B cell (primary cell): ENCODE data around the gene ARF6.

ENCODE experiments used
- CTCF ChIP-seq: fragments of 200-600 bp; IDR thresholded peaks from one replicate; pipeline ENCODE4 v1.8.0; 2022; ENCODE audit warnings: antibody characterized with exemption, mild to moderate bottlenecking
- EZH2 ChIP-seq: IDR thresholded peaks from 2 replicates; pipeline ENCODE4 v1.6.1; 2012; ENCODE audit warnings: borderline replicate concordance, low read depth, mild to moderate bottlenecking, moderate library complexity, low read length; ENCODE audit not compliant: insufficient read depth, poor library complexity, severe bottlenecking

- TF ChIP-seq CTCF: no peak
- TF ChIP-seq EZH2: no peak
Measured at GRCh38 chr14:49942090-49942489, 49.2 kb downstream of the ARF6 start.
